HG03066 (cell line): ENCODE measurements around the gene WIZ.
A peak's percentile ranks its signal among the peaks of the same experiment; 100 is the strongest.

Source experiments
- ATAC-seq: cut with Tn5 transposase; IDR thresholded peaks from one replicate; pipeline ENCODE4 v1.9.1; 2021; ENCODE audit warnings: low read depth; ENCODE audit not compliant: unreplicated experiment

The WIZ gene

DNA sequence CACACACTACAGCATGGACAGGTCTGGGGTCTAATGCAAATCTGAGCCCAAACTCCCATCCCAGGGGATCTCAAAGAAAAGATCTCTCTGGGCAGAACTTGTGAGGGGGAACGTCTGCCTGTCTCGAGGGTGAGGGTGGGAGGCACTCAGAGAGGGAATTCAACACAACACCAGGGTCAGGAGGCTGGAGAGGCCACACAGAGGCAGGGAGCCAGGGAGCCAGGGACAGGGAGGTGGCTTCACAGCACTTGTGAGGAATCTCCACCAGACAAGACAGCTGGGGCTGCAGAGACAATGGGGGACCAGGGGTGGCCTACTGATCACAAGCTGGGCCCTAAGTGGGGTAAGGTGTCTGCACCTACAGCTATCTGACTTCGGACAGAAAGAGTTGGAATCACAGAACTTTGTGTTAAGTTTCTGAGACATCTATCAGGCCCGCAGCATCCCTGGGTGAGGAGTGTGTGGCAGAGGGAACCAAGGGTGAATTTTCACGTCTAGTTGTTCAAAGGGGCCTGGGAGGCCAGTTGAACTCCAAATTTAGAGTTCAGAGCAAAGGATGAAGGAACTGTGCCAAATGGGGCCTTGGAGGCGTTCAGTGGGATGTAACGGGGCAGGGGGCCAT is 18.2 kb downstream of the WIZ start:
- ATAC-seq, result no peak

GRCh38 chr19:15430526-15431120 is 19.1 kb downstream of the WIZ start:
- no peak for ATAC-seq

GRCh38 chr19:15429825-15430467 is 19.8 kb downstream of the WIZ start:
- ATAC-seq, result no peak

- ATAC-seq, result no peak
Observed at GRCh38 chr19:15428956-15429824, 20.6 kb downstream of the WIZ start.

GRCh38 chr19:15427991-15428471 is 21.7 kb downstream of the WIZ start:
- ATAC-seq, result no peak

GRCh38 chr19:15427350-15427700 is 22.4 kb downstream of the WIZ start:
- no peak for ATAC-seq

DNA sequence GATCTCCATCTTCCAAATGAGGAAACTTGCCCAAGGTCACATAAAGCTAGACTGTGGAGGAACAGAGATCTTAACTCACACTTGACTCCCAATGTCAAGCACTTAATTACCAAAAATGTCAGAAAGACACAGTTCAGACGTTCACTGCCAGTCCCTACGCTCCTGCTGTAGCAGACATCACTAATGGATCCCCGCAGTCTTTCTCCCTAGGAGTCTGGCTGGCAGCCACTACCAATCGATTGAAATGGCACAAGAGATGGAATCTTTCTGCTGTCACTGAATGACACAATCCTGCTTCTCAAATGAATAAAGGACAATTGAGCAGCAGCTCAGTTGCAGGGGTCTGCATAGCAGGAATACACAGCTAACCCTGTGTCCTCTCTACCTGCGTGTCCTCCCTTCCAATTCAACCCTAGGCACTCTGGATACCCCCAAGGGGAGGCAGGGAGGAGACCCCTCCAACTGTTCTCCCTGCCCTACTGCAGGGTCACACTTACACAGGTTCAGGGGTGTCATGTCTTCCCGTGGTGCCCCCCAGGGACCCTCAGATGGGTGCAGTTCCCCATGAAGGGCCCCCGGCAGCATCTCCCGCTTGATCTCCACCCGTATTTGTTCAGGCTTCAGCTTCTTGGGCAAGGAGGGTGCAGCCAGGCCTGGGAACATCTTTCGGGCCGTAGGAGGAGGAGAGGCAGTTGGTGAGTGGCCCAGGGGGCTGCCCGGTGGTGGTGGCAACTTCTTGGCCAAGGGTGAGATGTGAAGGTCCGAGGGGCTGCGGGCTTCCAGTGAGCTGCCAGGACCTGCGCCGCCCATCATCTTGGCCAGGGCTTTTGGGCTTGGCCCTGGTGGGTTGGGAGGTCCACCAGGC is 23.0 kb downstream of the WIZ start:
- ATAC-seq, result no peak

DNA sequence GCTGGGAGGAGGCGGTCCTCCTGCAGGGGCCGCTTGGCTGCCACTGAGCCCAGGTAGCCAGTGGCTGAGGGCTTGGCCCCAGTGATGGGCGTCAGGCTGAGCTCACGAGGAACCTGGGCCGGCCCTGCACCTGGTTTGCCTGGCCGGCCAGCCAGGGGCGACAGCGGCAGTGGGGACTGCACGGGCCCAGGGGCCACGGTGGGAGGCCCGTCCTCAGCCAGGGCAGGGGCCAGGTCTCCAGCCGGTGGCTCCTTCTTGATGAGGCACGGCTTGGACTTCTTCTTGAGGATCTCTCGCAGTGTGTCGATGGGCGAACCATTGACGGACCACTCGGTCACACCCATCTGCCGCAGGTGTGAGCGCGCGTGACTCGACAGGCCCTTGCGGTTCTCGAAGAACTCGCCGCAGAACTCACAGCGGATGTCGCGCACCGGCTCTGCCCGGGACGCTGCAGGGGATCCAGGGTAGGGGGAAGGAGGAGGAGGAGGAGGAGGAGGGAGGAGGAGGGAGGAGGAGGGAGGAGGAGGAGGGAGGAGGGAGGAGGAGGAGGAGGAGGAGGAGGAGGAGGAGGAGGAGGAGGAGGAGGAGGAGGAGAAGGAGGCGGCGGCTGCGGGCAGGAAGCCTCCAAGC is 24.3 kb downstream of the WIZ start:
- no peak for ATAC-seq

GRCh38 chr19:15424692-15425272 is 25.0 kb downstream of the WIZ start:
- ATAC-seq, result no peak

DNA sequence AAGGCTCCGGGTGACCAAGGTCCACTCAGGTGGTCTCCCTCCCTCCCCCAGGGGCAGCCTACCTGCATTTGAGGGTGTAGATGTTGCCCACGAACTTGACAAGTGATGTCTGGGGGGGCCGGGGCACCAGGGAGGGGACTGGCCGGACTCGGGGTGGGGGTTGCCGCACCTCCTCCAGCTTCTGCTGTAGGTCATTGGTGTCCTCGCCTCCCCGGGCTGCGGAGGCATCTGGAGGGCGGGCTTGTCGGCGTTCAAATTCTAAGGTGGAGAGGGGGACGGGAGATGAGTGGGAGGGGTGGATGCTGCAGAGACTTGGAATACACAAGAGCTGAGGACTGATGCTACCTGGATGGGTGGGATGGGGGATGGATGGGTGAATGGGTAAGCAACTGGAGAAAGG is 25.6 kb downstream of the WIZ start:
- ATAC-seq, result no peak

DNA sequence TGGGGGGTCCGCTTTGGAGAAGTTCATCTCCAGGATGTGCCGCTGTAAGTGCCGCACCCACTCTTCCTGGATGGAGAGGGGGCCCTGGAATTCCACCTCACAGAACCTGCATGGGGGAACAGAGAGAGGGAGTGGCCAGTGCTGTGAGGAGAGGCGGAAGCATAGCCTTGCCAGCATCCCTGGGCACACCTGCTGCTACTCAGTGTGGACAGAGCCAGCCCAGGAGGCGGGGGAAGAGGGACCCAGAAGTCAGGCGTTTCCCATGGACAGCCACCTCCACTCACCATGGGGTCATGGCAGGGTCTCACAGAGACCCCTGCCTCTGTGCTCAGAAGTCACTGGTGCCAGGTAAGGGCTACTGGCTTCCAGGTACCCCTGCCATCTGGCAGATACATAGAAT is 26.6 kb downstream of the WIZ start:
- no peak for ATAC-seq

DNA sequence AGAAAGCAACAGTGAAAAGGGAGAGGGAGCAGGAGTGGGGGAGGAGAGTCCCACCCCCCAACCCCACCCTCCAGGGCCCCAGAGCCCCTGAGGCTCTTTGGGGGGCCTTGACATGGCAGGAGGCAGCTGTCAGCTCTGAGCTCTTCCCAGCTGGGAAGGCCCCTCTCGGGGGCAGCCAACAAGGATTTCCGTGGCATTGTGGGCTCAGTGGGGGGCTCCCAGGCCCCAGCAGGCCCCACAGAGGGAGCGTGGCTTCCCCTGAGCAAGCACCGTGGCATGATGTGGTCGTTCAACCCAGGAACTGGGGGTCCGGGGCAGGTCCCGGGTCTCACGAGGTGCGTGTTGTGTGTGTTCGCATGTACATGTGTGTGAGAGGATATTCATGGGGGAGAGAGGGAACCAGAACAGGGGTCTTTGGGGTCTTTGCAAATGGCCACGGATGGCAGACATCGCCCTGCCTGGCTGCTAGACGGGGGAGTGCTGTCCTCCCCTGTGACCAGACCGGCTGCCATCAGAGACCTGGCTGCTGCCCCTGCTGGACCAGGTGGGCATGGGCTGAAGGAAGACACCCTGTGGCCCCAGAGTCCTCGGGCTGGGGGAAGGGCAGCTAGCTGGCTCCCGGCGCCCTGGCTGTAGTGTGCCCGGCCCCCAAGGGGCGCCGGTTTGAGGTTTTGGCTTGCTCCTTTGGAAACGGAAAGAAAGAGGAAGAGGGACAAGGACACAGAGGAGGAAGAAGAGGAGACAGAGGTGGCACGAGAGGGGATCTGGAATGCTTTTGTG is 27.3 kb downstream of the WIZ start:
- no peak for ATAC-seq

- no peak for ATAC-seq
Observed at GRCh38 chr19:15421721-15422260, 28.0 kb downstream of the WIZ start.

DNA sequence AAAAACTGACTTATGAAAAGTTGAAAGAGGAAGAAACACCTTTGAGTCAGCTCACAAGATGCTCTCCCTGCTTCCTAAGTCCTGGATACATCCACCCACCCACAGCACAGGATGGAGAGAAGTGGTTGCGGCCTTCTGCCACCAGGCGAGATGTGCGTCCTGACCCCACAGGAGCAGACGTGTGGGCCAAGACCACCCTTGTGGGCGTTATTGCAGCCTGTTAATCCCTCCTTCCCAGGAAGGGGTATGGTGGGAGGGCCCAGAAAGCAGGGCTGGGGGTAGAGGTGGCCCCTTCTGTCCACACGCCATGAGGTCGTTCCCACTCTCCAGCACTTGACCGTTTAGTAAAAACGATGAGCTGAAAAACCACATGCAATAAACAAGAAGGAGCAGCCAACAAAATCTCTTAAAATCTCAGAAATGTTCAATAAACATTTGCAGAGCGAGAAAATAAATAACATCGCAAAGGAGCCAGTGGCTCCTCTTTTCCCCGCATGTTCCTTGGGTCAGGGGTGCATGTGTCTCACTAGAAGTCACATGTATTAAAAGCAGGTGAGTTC is 28.5 kb downstream of the WIZ start:
- ATAC-seq, result no peak

DNA sequence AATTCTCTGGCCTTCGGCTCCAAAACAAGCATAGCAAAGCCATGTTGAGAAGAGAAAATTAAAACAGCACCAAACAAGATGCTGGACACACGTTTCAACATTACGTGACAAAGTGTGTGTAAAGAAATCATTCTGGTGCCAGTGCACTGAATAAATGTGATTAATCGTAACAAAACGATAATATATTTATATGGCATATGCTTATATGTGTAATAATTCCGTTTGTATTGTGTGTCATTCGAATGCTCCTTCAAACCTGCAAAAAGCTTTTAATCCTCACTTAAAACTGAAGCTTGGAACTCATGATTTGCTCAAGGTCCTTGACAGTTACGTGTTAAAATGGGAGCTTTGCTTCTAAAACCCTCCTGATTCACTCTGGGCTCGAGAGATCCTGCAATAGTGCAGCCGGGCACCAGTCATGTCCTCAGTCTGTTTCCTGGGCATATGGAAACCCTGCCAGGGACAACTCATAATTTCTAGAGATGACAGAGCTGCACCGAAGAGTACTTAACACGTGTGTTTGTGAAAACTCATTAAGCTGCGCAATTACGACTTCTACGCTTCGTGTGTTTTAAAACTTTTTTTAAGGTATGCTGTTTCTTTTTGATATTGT is 30.2 kb downstream of the WIZ start:
- ATAC-seq, result no peak

GRCh38 chr19:15418579-15419412 is 31.0 kb downstream of the WIZ start, which contains the start of gene AKAP8L:
Gene AKAP8L (minus strand): TSS chr19:15418988. CDS start chr19:15418923, 65 bp downstream.
- peak; percentile 93 for ATAC-seq

DNA sequence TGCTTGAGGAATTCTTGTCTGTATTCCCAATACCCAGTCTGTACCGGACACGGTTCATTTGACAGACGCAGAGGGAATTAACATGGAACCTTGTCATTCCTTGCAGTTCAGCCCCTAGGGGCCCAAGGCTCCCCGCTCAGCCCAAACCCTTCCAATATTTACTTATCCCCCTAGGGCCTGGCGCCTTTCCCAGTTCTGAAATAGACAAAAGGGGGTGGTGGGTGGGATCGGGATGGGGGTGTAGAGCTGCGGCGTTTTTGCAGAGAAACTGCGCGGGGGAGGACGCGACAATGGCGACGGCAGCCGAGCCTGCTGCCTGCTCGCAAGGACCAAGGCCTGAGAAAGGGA is 31.6 kb downstream of the WIZ start:
- ATAC-seq, result no peak
